GM18505 (cell line): ENCODE results near the gene CKS1B.

ENCODE experiments used
- ATAC-seq: cut with Tn5 transposase; IDR thresholded peaks from one replicate; pipeline ENCODE4 v1.9.1; 2021; ENCODE audit not compliant: unreplicated experiment
- POLR2A ChIP-seq: IDR thresholded peaks from 4 replicates; pipeline ENCODE4 v1.6.1; 2011; ENCODE audit warnings: borderline replicate concordance; ENCODE audit not compliant: insufficient read depth, insufficient read length; ENCODE audit errors: extremely low read depth

CKS1B gene

DNA sequence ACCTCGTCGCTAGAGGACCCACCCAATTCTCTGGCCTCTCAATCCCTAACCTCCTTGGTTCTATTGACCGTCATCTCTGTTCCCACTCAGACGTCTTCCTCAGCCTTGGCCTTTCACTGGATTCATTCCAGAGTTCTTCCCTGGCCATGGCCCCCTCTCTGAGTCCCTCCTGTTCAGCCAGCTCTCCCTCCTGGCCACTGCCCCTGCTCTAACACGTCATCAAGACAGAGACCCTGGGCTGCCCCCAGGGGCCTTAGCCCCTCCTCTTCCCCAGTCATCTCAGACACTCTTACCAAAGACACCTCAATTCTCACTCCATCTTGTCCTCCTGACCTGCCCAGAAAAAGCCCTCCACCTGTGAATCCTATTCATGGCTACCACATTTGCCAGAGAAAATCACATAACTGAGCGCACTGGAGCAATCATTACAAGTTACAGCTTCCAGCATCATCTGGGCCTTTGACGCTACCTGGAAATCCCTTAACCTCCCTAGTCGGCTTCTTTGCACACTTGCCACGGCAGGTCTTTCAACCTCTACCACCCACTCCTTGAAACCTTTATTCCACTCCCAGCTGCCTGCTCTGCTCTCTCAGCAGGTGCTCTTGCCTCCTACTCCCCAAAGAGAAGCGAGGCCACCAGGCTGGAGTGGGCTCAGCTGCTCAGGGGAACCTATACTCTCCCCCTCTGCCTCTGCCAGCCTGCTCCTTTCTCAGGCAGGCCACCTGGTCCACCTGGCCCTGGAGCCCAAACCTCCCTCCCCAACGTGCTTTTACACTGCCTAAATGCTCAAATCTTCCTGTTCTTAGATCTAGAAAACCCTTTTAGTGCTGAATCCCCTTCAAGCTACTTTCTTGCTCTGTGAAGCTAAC, 45.1 kb downstream of the CKS1B start:
- no peak for TF ChIP-seq POLR2A
- ATAC-seq: no peak

DNA sequence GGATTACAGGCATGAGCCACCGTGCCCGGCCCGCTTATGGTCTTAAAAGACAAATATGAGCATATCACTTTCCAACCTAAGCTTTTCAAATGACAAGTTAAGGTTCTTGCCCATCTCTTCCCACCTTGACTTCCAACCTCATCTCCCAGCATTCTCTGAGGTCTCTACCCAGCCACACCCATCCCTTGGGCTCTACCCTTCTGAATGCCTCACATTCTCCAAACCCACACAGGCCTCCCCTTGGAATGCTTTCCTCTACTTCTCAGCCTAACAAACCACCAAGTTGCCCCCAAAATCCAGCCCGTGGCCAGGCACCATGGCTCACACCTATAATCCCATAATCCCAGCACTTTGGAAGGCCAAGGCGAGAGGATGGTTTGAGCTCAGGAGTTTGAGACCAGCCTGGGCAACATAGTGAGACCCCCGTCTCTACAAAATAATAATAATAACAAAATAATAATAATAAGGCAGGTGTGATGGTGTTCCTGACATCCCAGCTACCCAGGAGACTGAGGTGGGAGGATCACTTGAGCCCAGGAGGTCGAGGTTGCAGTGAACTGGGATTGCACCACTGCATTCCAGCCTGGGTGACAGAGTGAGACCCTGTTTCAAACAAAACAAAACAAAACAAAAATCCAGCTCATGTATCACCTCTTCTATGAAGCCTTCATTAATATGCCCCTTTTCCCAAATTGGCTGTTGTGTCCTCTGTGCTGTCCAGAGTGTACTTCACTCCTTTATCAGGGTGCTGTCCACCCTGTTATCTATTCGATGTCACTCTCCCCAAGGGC, 47.9 kb downstream of the CKS1B start:
- no peak for ATAC-seq
- TF ChIP-seq POLR2A: no peak

DNA sequence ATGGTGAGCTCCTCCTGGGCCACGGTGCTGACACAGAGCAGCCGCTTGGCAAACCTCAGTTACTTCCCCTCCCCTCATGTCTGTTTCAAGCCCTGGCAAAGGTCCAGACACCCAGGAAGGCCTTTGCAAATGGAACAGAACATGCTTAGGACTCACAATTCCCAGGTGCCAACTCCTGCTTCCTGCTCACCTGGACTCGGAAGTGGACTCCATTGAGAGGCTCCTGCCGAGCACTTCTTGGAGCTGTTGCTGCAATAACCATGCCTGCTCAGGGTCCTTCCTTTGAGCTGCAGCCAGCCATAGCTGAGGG, 48.4 kb downstream of the CKS1B start:
- TF ChIP-seq POLR2A: no peak
- no peak for ATAC-seq

DNA sequence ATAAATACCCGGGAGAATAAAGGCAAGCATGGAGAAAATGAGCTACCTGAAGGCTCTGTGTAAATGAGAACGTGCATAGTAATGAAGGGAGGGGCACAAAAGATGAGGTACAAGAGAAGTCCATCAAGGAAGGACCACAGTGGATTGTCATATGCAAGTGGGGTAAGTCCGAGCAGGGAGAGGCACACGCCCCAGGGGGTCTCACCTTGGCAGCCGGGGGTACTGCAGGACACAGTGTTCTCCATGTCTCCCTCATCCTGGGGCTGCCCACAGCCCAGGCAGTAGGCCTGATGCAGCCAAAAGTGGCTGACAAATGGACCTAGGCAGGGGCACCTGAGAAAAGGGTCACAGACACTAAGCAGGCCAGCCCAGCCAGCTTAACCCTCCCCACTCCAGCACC, 49.1 kb downstream of the CKS1B start:
- ATAC-seq: no peak
- no peak for TF ChIP-seq POLR2A

DNA sequence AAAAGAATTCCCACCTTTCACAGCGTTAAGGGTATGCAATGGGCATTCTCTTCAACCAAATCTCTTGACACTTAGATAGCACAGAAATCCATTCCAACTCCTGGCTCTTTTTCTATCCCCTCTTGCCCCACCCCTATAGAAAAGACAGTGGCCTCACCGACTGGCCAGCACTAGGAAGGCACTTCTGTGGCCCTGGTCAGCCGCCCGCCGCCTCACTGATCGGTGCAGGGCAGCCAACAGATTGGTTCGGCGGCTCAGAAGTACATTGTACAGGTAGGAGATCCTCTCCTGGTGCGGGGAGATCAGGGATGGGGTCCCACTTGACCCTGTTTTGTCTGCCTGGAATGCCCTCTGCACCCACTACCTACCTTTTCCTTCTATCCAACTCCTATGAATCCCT, 49.8 kb downstream of the CKS1B start:
- no peak for TF ChIP-seq POLR2A
- ATAC-seq: no peak

DNA sequence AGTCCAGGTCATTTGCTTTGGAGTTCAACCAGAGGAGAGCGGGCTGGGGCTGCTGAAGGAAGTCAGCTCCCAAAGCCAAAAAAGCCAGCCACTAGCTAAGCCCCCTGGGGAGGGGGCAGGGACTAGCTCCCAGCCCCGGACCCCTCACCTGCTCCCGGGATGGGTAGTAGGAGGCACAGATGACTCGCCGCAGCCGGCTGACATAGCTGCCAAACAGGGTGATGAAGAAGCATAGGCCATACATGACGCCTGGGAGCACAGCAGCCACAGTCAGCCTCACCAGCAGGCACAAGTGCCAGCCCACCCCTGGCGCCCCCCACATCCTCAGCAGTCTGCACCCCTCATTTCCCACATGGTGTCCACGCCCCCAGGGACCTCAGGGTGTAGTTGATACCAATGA, 51.7 kb downstream of the CKS1B start:
- no peak for TF ChIP-seq POLR2A
- ATAC-seq: no peak

DNA sequence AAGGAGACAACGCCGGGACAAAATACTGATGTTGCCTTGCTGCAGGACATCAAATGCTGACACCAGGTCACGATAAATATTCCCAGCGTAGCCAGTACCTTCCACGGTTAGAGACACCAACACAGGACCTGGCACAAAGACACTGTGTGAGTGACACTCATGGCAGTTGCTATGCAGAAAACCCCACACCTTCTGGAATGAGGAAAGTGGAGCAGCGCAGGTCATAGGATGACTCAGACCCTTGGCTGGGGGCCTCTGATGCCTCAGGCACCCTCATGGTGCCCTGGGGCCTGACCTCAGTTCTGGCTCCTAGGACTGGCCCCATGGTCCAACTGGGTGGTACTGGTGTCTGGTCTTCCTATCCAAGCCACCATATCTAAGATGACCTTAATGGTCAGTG, 52.1 kb downstream of the CKS1B start:
- no peak for TF ChIP-seq POLR2A
- ATAC-seq: no peak
